Hepatocyte (in vitro differentiated cells): ENCODE data around the gene LILRB5. TPM values are rescaled to one million over a fixed set of nuclear protein-coding genes. Genes with fewer than 3 reads are reported as not detected.
A peak's percentile ranks its signal among the peaks of the same experiment; 100 is the strongest.

Source experiments
- DNase-seq: peaks from one replicate; pipeline ENCODE4 v3.0.0-alpha.2; 2016; ENCODE audit warnings: low spot score
- H2AFZ ChIP-seq: fragments of 200-600 bp; sonication (generic); 2 replicates; pipeline ENCODE4 v1.6.0; 2016; ENCODE audit warnings: antibody characterized with exemption, mild to moderate bottlenecking
- H3K27ac ChIP-seq: fragments of 200-600 bp; sonication (generic); 2 replicates; pipeline ENCODE4 v1.5.1; 2016; ENCODE audit warnings: mild to moderate bottlenecking
- H3K27me3 ChIP-seq: fragments of 200-600 bp; sonication (generic); 2 replicates; pipeline ENCODE4 v1.6.1; 2016
- H3K36me3 ChIP-seq: fragments of 200-600 bp; sonication (generic); replicated peaks from 2 replicates; pipeline ENCODE4 v1.5.1; 2016; ENCODE audit warnings: low read depth; ENCODE audit not compliant: insufficient read depth
- H3K4me1 ChIP-seq: fragments of 200-600 bp; sonication (generic); 2 replicates; pipeline ENCODE4 v1.5.1; 2016; ENCODE audit warnings: mild to moderate bottlenecking, moderate library complexity; ENCODE audit not compliant: insufficient read depth
- H3K4me2 ChIP-seq: fragments of 200-600 bp; sonication (generic); 2 replicates; pipeline ENCODE4 v1.6.0; 2016
- H3K4me3 ChIP-seq: fragments of 200-600 bp; sonication (generic); 2 replicates; pipeline ENCODE4 v1.5.1; 2016; ENCODE audit warnings: mild to moderate bottlenecking
- H3K79me2 ChIP-seq: fragments of 200-600 bp; sonication (generic); 2 replicates; pipeline ENCODE4 v1.6.0; 2017; ENCODE audit warnings: mild to moderate bottlenecking
- H3K9me2 ChIP-seq: fragments of 200-600 bp; sonication (generic); replicated peaks from 2 replicates; pipeline ENCODE4 v1.6.0; 2017; ENCODE audit warnings: mild to moderate bottlenecking; ENCODE audit not compliant: insufficient read depth
- H3K9me3 ChIP-seq: fragments of 200-600 bp; sonication (generic); 2 replicates; pipeline ENCODE4 v1.5.1; 2016; ENCODE audit warnings: low read depth, mild to moderate bottlenecking
- H4K20me1 ChIP-seq: fragments of 200-600 bp; sonication (generic); 2 replicates; pipeline ENCODE4 v1.6.0; 2016; ENCODE audit warnings: mild to moderate bottlenecking; ENCODE audit not compliant: insufficient read depth, poor library complexity, severe bottlenecking
- CTCF ChIP-seq: fragments of 200-600 bp; sonication (generic); IDR thresholded peaks from 2 replicates; pipeline ENCODE4 v1.5.1; 2016; ENCODE audit warnings: antibody characterized with exemption, mild to moderate bottlenecking; ENCODE audit not compliant: poor library complexity
- EZH2 ChIP-seq: fragments of 200-600 bp; sonication (generic); IDR thresholded peaks from 2 replicates; pipeline ENCODE4 v1.6.1; 2016; ENCODE audit warnings: antibody characterized with exemption, mild to moderate bottlenecking, borderline replicate concordance
- EZH2phosphoT487 ChIP-seq: fragments of 200-600 bp; sonication (generic); IDR thresholded peaks from one replicate; pipeline ENCODE4 v1.6.1; 2018; ENCODE audit warnings: antibody characterized with exemption, mild to moderate bottlenecking, low read depth, moderate library complexity; ENCODE audit not compliant: unreplicated experiment, severe bottlenecking
- WGBS: methylation state at CpG from one replicate; pipeline ENCODE4 v1.1.6; 2016; ENCODE audit warnings: low lambda C conversion rate; ENCODE audit errors: missing lambda C conversion rate; 5-methylcytosine and 5-hydroxymethylcytosine counted together
- polyA plus RNA-seq: library from polyadenylated mRNA; unstranded; fragments of >200 nt; fragmentation: Nextera tagmentation; extraction: Ambion mirVana; gene quantifications from 2 replicates; pipeline ENCODE4 v1.2.1, GENCODE V29; 2016
- total RNA-seq: library from RNA; depleted of rRNA; stranded (reverse); fragments of >200 nt; gene quantifications from 2 replicates; pipeline ENCODE4 v1.2.3, GENCODE V29; 2014

LILRB5 gene
- total and polyA plus RNA-seq, 2 experiments from 2014 or later, result 0.80 to 1.6 TPM

GRCh38 chr19:54206831-54207177 is 50.3 kb downstream of the LILRB5 start:
- peaks cover 73% of the 10 kb centered on the region for H4K20me1 ChIP-seq
- H3K4me3 ChIP-seq, result no peak overlapping the region

GRCh38 chr19:54206030-54206830 is 50.8 kb downstream of the LILRB5 start:
- Histone ChIP-seq H3K4me2 (no peak overlapping the region), H3K27me3 (no peaks in the 10 kb centered on the region), H4K20me1 (peaks cover 78% of the 10 kb centered on the region), H3K9me2 (no peaks in the 10 kb centered on the region), H3K79me2 (peaks cover 67% of the 10 kb centered on the region), H3K9me3 (no peaks in the 10 kb centered on the region), H3K36me3 (peaks cover 4% of the 10 kb centered on the region), H3K4me1 (peaks cover 68% of the 10 kb centered on the region), H2AFZ (no peak overlapping the region), H3K4me3 (no peak overlapping the region), H3K27ac (no peak overlapping the region)
- no peak for DNase-seq
- 96% methylated on average over 27 of the region's 27 CpGs for WGBS
- TF ChIP-seq CTCF (no peak), EZH2phosphoT487 (no peak), EZH2 (no peak)

More at GRCh38 chr19:54206831-54207177, 50.3 kb downstream of the LILRB5 start:
- no peak overlapping the region for H3K4me2 ChIP-seq
- no peak for DNase-seq
- no peaks in the 10 kb centered on the region for H3K9me2 ChIP-seq
- H3K27me3 ChIP-seq, result no peaks in the 10 kb centered on the region
- no peaks in the 10 kb centered on the region for H3K9me3 ChIP-seq
- H3K27ac ChIP-seq, result peak overlapping the region; percentile 91
- no peak overlapping the region for H2AFZ ChIP-seq
- 90% methylated on average over 13 of the region's 13 CpGs for WGBS
- TF ChIP-seq EZH2 (no peak), EZH2phosphoT487 (no peak), CTCF (no peak)
- peaks cover 4% of the 10 kb centered on the region for H3K36me3 ChIP-seq
- peaks cover 70% of the 10 kb centered on the region for H3K4me1 ChIP-seq
- H3K79me2 ChIP-seq, result peaks cover 64% of the 10 kb centered on the region

GRCh38 chr19:54204767-54205468 is 52.2 kb downstream of the LILRB5 start:
- Histone ChIP-seq H3K27me3 (no peaks in the 10 kb centered on the region), H4K20me1 (peaks cover 80% of the 10 kb centered on the region), H3K4me2 (peak overlapping the region; percentile 86), H2AFZ (no peak overlapping the region), H3K36me3 (peaks cover 4% of the 10 kb centered on the region), H3K27ac (peak overlapping the region; percentile 28), H3K4me3 (no peak overlapping the region), H3K9me3 (no peaks in the 10 kb centered on the region), H3K79me2 (peaks cover 70% of the 10 kb centered on the region), H3K4me1 (peaks cover 59% of the 10 kb centered on the region), H3K9me2 (no peaks in the 10 kb centered on the region)
- WGBS, result 90% methylated on average over 4 of the region's 4 CpGs
- TF ChIP-seq EZH2 (no peak), CTCF (no peak), EZH2phosphoT487 (no peak)
- no peak for DNase-seq
